HepG2 (cell line): ENCODE results near the gene RERE. TPM values are rescaled to one million over a fixed set of nuclear protein-coding genes. Genes with fewer than 3 reads are reported as not detected.
A peak's percentile ranks its signal among the peaks of the same experiment; 100 is the strongest.

Source experiments
- ATAC-seq: fragments of 200-7000 bp; cut with Tn5 transposase; 3 replicates; pipeline ENCODE4 v1.9.1; 2020; ENCODE audit warnings: mild to moderate bottlenecking, moderate library complexity
- BruUV-seq: library from RNA; stranded (reverse); fragments of 400-500 nt; replicated peaks from 2 replicates; lab custom pipeline; 2021; lab: Mats Ljungman, UMichigan
- CTCF ChIA-PET: fragments of 300-600 bp; formaldehyde crosslinking; extraction: SDS; loops from one replicate; lab custom pipeline; 2021; ENCODE audit warnings: low total read pairs, inconsistent platforms, low intra/inter-chr PET ratio; lab: Yijun Ruan, JAX
- POLR2A ChIA-PET: fragments of 350-600 bp; sonication (Branson Sonifier 250); formaldehyde crosslinking; loops from one replicate; lab custom pipeline; 2020; ENCODE audit warnings: antibody characterized with exemption, inconsistent platforms; lab: Yijun Ruan, JAX
- DNase-seq: peaks from one replicate; pipeline ENCODE4 v3.0.0-alpha.2; 2015; ENCODE audit warnings: low spot score
- FAIRE-seq: peaks from 3 replicates; lab custom pipeline; 2011; peaks lifted over from hg19 to GRCh38; lab: Jason Lieb, UNC
- H2AFZ ChIP-seq: one replicate; pipeline ENCODE4 v1.6.1; 2011; ENCODE audit warnings: low read length, inconsistent platforms
- H3K27ac ChIP-seq: fragments of 300-600 bp; 3 replicates; pipeline ENCODE4 v1.8.0; 2011; ENCODE audit warnings: mixed run types, mild to moderate bottlenecking, mixed read lengths, low read length, inconsistent platforms; ENCODE audit not compliant: insufficient read depth; ENCODE audit errors: extremely low read length
- H3K27me3 ChIP-seq, 2 experiments: fragments of 200-600 bp in 1 of 2; 2 replicates in 1 of 2; 3 replicates in 1 of 2; pipeline versions ENCODE4 v1.6.0 to v1.8.0; 2011; ENCODE audit warnings: low read length in 2 of 2, mild to moderate bottlenecking in 2 of 2, moderate library complexity in 2 of 2, inconsistent platforms in 1 of 2; ENCODE audit not compliant: insufficient read depth in 2 of 2, control insufficient read depth in 1 of 2
- H3K36me3 ChIP-seq, 2 experiments: fragments of 200-600 bp in 1 of 2; replicated peaks in 1 of 2; 2 replicates in 1 of 2; 3 replicates in 1 of 2; pipeline versions ENCODE4 v1.5.1 to v1.8.0; 2011; ENCODE audit warnings: low read length in 2 of 2, inconsistent platforms in 1 of 2; ENCODE audit not compliant: insufficient read depth in 2 of 2, control insufficient read depth in 1 of 2
- H3K4me1 ChIP-seq: 2 replicates; pipeline ENCODE4 v1.5.1; 2012; ENCODE audit warnings: low read length, inconsistent platforms; ENCODE audit not compliant: insufficient read depth
- H3K4me2 ChIP-seq: 2 replicates; pipeline ENCODE4 v1.6.0; 2011; ENCODE audit warnings: low read depth, low read length, inconsistent platforms
- H3K4me3 ChIP-seq, 3 experiments: fragments of 200-600 bp in 1 of 3; sonication (generic), shearing (Covaris generic) in 1 of 3; replicated peaks in 1 of 3; 2 replicates each; pipeline ENCODE4 v1.5.1; 2011 to 2016; ENCODE audit warnings: low read length in 3 of 3, inconsistent platforms in 2 of 3, low read depth in 2 of 3, mild to moderate bottlenecking in 2 of 3, control low read depth in 1 of 3, mixed read lengths in 1 of 3; ENCODE audit not compliant: insufficient read depth in 1 of 3
- H3K79me2 ChIP-seq: one replicate; pipeline ENCODE4 v1.6.1; 2011; ENCODE audit warnings: low read length, inconsistent platforms; ENCODE audit not compliant: insufficient read depth
- H3K9ac ChIP-seq: 2 replicates; pipeline ENCODE4 v1.6.0; 2011; ENCODE audit warnings: mild to moderate bottlenecking, low read depth, low read length, inconsistent platforms; ENCODE audit not compliant: insufficient read depth
- H3K9me3 ChIP-seq: 2 replicates; pipeline ENCODE4 v1.5.1; 2012; ENCODE audit warnings: mild to moderate bottlenecking, low read length
- H4K20me1 ChIP-seq: 2 replicates; pipeline ENCODE4 v1.6.0; 2011; ENCODE audit warnings: inconsistent platforms, mild to moderate bottlenecking, low read length, moderate library complexity; ENCODE audit not compliant: insufficient read depth
- ATF7-NPFF ChIP-seq: sonication (generic); formaldehyde crosslinking; IDR thresholded peaks from 2 replicates; pipeline ENCODE4 v1.8.1; 2023; ENCODE audit warnings: mild to moderate bottlenecking, low read depth, missing genetic modification reagents, moderate library complexity
- BRCA1 ChIP-seq: sonication (generic); formaldehyde crosslinking; IDR thresholded peaks from 2 replicates; pipeline ENCODE4 v1.4.0; 2020; ENCODE audit warnings: missing genetic modification reagents
- E2F1 ChIP-seq: sonication (generic); formaldehyde crosslinking; IDR thresholded peaks from 2 replicates; pipeline ENCODE4 v1.5.0; 2020; ENCODE audit warnings: missing genetic modification reagents
- MED1 ChIP-seq: sonication (generic); formaldehyde crosslinking; IDR thresholded peaks from 2 replicates; pipeline ENCODE4 v1.4.0; 2020; ENCODE audit warnings: missing genetic modification reagents
- POLR2AphosphoS5 ChIP-seq: IDR thresholded peaks from 2 replicates; pipeline ENCODE4 v1.6.1; 2012; ENCODE audit warnings: low read depth, low read length
- RXRA ChIP-seq: sonication (generic); formaldehyde crosslinking; IDR thresholded peaks from 2 replicates; pipeline ENCODE4 v1.5.1; 2020; ENCODE audit warnings: missing genetic modification reagents
- SAP130 ChIP-seq: IDR thresholded peaks from 2 replicates; pipeline ENCODE4 v1.6.1; 2016; ENCODE audit warnings: low read depth
- SNAPC4 ChIP-seq: sonication (generic); formaldehyde crosslinking; IDR thresholded peaks from 2 replicates; pipeline ENCODE4 v1.4.0; 2020; ENCODE audit warnings: mild to moderate bottlenecking, missing genetic modification reagents
- ZBTB33 ChIP-seq: sonication (generic); formaldehyde crosslinking; IDR thresholded peaks from 2 replicates; pipeline ENCODE4 v1.4.0; 2020; ENCODE audit warnings: missing genetic modification reagents
- ZBTB38 ChIP-seq: sonication (generic); formaldehyde crosslinking; IDR thresholded peaks from 2 replicates; pipeline ENCODE4 v1.5.1; 2020; ENCODE audit warnings: mild to moderate bottlenecking, missing genetic modification reagents
- ZNF232 ChIP-seq: sonication (generic); formaldehyde crosslinking; IDR thresholded peaks from 2 replicates; pipeline ENCODE4 v1.4.0; 2020; ENCODE audit warnings: missing genetic modification reagents, borderline replicate concordance
- ZNF430 ChIP-seq: sonication (generic); formaldehyde crosslinking; IDR thresholded peaks from 2 replicates; pipeline ENCODE4 v1.9.0; 2021; ENCODE audit warnings: mild to moderate bottlenecking, missing genetic modification reagents
- ZNF589 ChIP-seq: sonication (generic); formaldehyde crosslinking; conservative IDR thresholded peaks from 2 replicates; pipeline ENCODE4 v1.8.0; 2022; ENCODE audit warnings: mild to moderate bottlenecking, moderate library complexity, missing genetic modification reagents
- ZNF597 ChIP-seq: sonication (generic); formaldehyde crosslinking; IDR thresholded peaks from 2 replicates; pipeline ENCODE4 v1.5.0; 2020; ENCODE audit warnings: missing genetic modification reagents
- ZNF674 ChIP-seq: sonication (generic); formaldehyde crosslinking; IDR thresholded peaks from 2 replicates; pipeline ENCODE4 v1.5.0; 2020; ENCODE audit warnings: low read depth, mild to moderate bottlenecking, missing genetic modification reagents
- WGBS: methylation state at CpG from one replicate; pipeline ENCODE4 v1.1.6; 2017; ENCODE audit warnings: low lambda C conversion rate; 5-methylcytosine and 5-hydroxymethylcytosine counted together
- in situ Hi-C: cut with HindIII; loops from 2 replicates; pipeline ENCODE4 v1.10.0; 2017; ENCODE audit warnings: low pct_unique_long_range_greater_than_20kb; ENCODE audit not compliant: extremely low pct_ligation_motif_present
- intact Hi-C: fragments of 100-400 bp; cut with micrococcal nuclease; formaldehyde crosslinking; loops from one replicate; pipeline ENCODE4 v1.10.0; 2022; ENCODE audit not compliant: unreplicated experiment
- polyA plus RNA-seq, 8 experiments: library from polyadenylated mRNA; depleted of rRNA in 3 of 8; stranded (reverse) in 7 of 8; unstranded in 1 of 8; fragments of >200 nt; fragmentation: Illumina TruSeq in 4 of 8; extraction: Trizol in 4 of 8; gene quantifications; 2 replicates each; pipeline versions ENCODE4 v1.2.1 to v1.2.3, GENCODE V29; 2011 to 2016; ENCODE audit warnings: low read depth in 4 of 8, missing spikeins in 1 of 8, mixed read lengths in 1 of 8; ENCODE audit not compliant: insufficient read depth in 1 of 8
- total RNA-seq, 5 experiments: library from RNA; depleted of rRNA; stranded (reverse); fragments of >200 nt; fragmentation: Illumina TruSeq; extraction: Trizol; gene quantifications; 2 replicates each; pipeline ENCODE4 v1.2.3, GENCODE V29; 2016; ENCODE audit warnings: low read depth in 1 of 5

Gene RERE
- total and polyA plus RNA-seq, 2 of the 13 experiments (the other 11 are each of a cell fraction or from before 2014, with no cell fraction given), result 18.3 to 21.9 TPM

GRCh38 chr1:8866173-8866791 is 48.8 kb upstream of the RERE start:
- H3K9me3 ChIP-seq, result no peaks in the 10 kb centered on the region
- intact Hi-C loops (no loop called here), in situ Hi-C loops (no loop called here)
- FAIRE-seq (no peak), DNase-seq (no peak), ATAC-seq (no peak)
- H3K4me1 ChIP-seq, result peaks cover 95% of the 10 kb centered on the region
- H3K4me2 ChIP-seq, result no peak overlapping the region
- ChIA-PET POLR2A (interaction anchor here (1.3 to 13.6 kb wide), 3 partner anchors 8 to 18 kb away, joined by 4 to 116 read pairs (median 43); partner anchors contain the start of gene ENO1), CTCF (no interaction called here)
- peaks cover 96% of the 10 kb centered on the region for H4K20me1 ChIP-seq
- H3K27me3 ChIP-seq, result no peaks in the 10 kb centered on the region
- no peak overlapping the region for H3K9ac ChIP-seq
- peaks cover 41% of the 10 kb centered on the region for H3K79me2 ChIP-seq
- H3K27ac ChIP-seq, result no peak overlapping the region
- 97% methylated on average over 7 of the region's 10 CpGs for WGBS
- peaks cover 60 to 90% of the 10 kb centered on the region in 2 experiments for H3K36me3 ChIP-seq
- no peak overlapping the region for H3K4me3 ChIP-seq
- no peak overlapping the region for H2AFZ ChIP-seq
- no TSS peak for BruUV-seq
- TF ChIP-seq ZBTB38 (CRISPR knock-in tag) (peak; percentile 40; the same call in 1 of the 2 replicates), RXRA (CRISPR knock-in tag) (0 out of 2 replicates have a peak, but pooled peaks have one; percentile 7), ZNF589 (0 out of 2 replicates have a peak, but pooled peaks have one; percentile 65), SNAPC4 (CRISPR knock-in tag) (no peak), POLR2AphosphoS5 (peak; percentile 38), ZNF430 (CRISPR knock-in tag) (no peak), ZNF674 (no peak), ZNF232 (CRISPR knock-in tag) (0 out of 2 replicates have a peak, but pooled peaks have one; percentile 15), MED1 (0 out of 2 replicates have a peak, but pooled peaks have one; percentile 8), E2F1 (CRISPR knock-in tag) (peak; percentile 42; the same call in 1 of the 2 replicates), SAP130 (CRISPR knock-in tag) (no peak), ATF7-NPFF (no peak), BRCA1 (CRISPR knock-in tag) (peak; percentile 61; the same call in 1 of the 2 replicates), ZNF597 (0 out of 2 replicates have a peak, but pooled peaks have one; percentile 9), ZBTB33 (CRISPR knock-in tag) (peak; percentile 82)
